ENCODE data around the gene SLA2.
"Not testable (repeated sequence)": the region's sequence is repeated elsewhere in the genome, so short reads cannot be mapped to it uniquely, and the experiment has no call there.

The SLA2 gene

GRCh38 chr20:36573103-36573797, 72.7 kb downstream of the SLA2 start, which contains the start of gene TGIF2:
Gene TGIF2 (plus strand): TSS chr20:36573597. CDS start chr20:36578775, 5,178 bp downstream.
- DNase-seq = peak in 1 of 2 donors; percentile 43

- DNase-seq = no peak
These were observed 73.3 kb downstream of the SLA2 start for GRCh38 chr20:36572701-36573102.

DNA sequence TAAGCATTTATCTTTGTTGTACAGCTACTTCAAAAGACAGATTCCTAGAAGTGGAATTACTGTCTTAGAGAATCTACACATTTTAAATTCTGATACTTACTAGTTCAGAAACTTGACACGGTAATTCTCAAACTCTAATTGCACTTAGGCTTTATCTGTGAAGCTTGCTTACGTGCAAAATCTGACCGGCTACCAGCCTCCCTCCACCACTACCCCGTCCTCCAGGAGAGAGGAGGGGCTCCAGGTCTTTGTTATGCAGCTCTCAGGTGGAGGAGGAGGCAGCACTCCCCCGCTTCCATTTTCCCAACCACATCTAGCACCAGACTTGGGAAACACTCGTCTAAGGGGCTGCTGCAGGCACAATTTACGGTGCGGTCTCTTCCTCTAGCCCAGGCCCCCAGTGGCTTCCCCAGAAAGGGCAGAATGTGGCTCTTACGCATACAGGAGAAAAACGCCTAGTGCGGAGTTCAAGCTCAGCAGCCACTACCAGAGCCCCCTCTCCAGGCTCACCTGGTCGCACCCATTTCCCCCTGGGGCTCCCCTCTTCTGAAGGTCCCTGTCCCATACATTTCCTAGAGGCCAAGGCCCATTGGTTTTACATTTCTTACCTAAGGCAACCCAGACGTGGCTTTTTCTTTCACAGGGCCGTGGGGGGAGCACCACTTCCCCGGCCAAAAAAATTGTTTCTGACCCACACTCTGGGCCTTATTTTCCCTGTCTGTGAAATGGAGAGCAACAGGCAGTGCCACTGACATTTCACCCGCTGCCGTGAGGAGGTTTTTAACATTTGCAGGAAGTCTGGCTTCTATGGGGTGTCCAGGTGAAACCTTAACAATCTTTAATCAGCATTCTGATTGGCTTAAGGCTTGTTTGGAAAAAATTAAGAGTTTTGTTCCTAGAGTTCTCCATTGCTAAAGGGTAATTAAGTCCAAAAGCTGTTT, 74.2 kb downstream of the SLA2 start:
- DNase-seq = no peak

- DNase-seq = no peak
These were observed 76.1 kb downstream of the SLA2 start for GRCh38 chr20:36569847-36570429.

GRCh38 chr20:36565520-36565919, 80.5 kb downstream of the SLA2 start:
- no peak for DNase-seq

- DNase-seq = not testable (repeated sequence)
These were observed 81.3 kb downstream of the SLA2 start for GRCh38 chr20:36564726-36565121.

GRCh38 chr20:36564078-36564725, 81.8 kb downstream of the SLA2 start:
- DNase-seq = not testable (repeated sequence)

- DNase-seq = no peak
These were observed 82.6 kb downstream of the SLA2 start for GRCh38 chr20:36563374-36563773.

- no peak for DNase-seq
These were observed 83.3 kb downstream of the SLA2 start for GRCh38 chr20:36562724-36563123.
